ENCODE data around the gene SYT12.

DNA sequence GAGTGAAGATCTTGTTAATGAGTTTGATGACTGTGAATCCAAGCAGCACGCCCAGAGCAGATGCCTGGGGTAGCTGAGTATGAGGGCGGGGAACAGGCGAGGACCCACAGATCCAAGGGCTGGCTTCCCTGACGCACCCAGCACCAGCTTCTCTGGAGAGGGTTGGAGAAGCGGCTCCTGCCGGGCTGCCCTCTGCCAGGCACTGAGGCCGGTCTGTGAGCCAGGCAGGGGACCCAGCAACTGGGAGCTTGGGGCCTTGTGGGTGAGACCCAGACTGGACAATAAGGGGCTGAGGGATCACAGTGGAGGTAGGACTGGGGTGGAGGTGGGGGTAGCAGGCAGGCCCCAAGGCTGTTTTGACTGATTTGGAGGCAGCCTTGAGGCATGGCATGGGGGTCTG lies 8.6 kb upstream of the SYT12 start:
- TF ChIP-seq EZH2phosphoT487 (IDR thresholded peaks at IDR 0.05; ENCODE audit: insufficient read depth, low read depth) (no peak), EZH2 (IDR thresholded peaks at IDR 0.05; ENCODE audit: insufficient read depth, poor library complexity, severe bottlenecking) (no peak)

Measured in GM23248 (cell line).